Stimulated activated CD8-positive, alpha-beta memory T cell treated with anti-CD3 and anti-CD28 coated beads, Interleukin-12 subunit alpha, Interleukin-12 subunit beta, amount 100 ng/mL, for 24 hours (primary cell): ENCODE measurements around the gene CAMK1D.

Source experiments
- DNase-seq: peaks from one replicate; pipeline ENCODE4 v3.0.0-alpha.2; 2020; ENCODE audit errors: extremely low read depth

CAMK1D gene

DNA sequence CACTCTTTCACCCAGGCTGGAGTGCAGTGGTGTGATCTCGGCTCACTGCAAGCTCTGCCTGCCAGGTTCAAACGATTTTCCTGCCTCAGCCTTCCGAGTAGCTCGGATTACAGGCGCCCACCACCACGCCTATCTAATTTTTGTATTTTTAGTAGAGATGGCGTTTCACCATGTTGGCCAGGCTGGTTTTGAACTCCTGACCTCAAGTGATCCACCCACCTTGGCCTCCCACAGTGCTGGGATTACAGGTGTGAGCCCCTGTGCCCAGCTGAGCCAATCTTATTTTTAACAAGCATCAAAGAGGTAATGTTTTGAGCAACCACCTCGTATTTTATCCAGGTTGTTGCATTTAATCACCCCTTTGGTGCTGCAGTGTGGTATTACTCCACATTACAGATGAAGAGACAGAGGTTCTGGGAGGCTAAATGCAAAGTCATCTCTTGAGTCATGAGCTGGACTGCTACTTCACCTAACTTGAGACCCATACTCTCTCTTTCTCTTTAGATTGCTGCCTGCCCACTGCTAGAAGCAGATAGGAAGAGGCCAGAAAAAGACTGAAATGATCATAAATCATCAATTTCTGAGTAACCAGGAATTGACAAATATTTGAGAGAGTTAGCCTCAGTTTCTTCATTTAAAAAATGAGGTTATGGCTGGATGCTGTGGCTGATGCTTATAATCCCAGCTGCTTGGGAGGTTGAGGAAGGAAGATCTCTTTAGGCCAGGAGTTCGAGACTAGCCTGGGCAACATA lies 116.2 kb downstream of the CAMK1D start:
- no peak for DNase-seq

DNA sequence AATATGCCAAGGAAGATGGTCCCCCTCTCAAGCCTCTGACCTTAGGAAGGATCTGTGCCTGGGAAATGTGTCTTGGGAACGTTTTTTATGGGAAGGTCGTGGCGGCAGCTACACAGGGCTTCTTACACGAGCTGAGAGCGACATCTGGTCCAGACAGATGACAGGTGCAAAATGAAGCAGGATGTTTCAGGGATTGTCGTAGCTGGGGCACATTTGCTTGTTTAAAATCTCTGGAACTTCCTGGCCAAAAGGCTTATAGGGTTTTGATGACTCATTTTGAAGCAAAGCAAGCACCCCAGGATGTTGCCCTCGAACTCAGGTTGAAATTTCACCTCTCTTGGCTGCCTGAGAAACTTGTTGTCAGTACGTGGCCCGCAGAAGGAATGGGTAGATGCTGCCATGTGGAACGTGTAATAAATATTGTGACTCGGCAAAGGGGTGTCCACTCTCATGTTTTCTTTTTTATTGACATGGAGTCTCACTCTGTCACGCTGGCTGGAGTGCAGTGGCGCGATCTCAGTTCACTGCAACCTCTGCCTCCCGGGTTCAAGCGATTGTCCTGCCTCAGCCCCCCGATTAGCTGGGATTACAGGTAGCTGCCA lies 117.5 kb downstream of the CAMK1D start:
- no peak for DNase-seq

DNA sequence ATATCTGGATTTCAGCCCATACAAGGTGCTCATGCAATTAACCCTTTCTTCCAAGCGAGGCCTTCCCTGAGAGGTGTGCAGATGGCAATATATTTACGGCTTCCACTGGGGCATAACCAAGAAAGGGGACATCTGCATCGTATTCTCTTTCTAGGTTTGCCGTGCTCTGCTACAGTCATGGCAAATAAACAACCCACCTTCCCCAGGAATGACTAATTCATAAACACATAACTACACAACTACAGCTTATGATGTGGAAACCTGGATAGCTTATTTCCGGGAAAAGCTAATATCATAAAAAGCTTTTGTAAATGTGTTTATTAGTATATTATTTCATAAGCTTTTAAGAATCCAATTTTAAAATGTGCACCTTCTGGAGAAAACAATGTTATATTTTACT lies 120.0 kb downstream of the CAMK1D start:
- no peak for DNase-seq

DNA sequence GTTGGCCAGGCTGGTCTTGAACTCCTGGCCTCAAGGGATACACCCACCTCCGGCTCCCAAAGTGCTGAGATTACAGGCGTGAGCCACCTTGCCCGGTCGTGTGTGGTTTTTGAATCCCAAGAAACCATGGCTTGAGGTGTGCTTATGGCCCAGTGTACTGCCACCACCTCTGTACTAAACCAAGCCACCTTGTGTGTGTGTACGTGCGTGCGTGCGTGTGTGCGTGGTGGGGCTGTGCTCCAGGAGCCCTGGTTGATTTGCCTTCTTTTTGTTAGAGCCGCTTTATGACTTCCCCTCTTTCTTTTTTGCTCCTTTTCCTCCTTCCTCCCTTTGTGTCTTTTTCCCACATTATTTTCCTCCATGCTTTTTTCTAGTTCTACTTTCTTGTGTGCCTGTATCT lies 121.4 kb downstream of the CAMK1D start:
- no peak for DNase-seq

GRCh38 chr10:12471135-12471534 lies 121.8 kb downstream of the CAMK1D start:
- no peak for DNase-seq

- no peak for DNase-seq
Measured at GRCh38 chr10:12473491-12473890, 124.1 kb downstream of the CAMK1D start.

DNA sequence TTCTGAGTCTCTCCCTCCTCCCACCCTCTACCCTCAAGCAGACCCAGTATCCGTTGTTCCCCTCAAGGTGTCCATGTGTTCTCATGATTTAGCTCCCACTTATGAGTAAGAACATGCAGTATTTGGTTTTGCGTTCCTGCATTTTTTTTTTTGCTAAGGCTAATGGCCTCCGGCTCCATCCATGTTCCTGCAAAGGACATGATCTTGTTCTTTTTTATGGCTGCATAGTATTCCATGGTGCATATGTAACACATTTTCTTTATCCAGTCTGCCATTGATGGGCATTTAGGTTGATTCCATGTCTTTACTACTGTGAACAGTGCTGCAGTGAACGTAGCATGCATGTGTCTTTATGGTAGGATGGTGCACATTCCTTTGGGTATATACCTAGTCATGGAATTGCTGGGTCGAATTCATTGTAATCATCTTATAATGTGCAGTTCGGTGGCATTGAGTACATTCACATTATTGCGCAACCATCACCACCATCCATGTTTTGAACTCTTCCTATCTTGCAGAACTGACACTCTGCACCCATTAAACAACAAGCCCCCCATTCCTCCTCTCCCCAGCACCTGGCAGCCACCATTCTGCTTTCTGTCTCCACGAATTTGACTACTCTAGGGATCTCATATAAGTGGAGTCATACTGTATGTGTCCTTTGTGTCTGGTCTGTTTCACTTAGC lies 125.5 kb downstream of the CAMK1D start:
- no peak for DNase-seq

GRCh38 chr10:12476656-12477055 lies 127.3 kb downstream of the CAMK1D start:
- no peak for DNase-seq

- no peak for DNase-seq
Measured at GRCh38 chr10:12479437-12479844, 130.1 kb downstream of the CAMK1D start.

DNA sequence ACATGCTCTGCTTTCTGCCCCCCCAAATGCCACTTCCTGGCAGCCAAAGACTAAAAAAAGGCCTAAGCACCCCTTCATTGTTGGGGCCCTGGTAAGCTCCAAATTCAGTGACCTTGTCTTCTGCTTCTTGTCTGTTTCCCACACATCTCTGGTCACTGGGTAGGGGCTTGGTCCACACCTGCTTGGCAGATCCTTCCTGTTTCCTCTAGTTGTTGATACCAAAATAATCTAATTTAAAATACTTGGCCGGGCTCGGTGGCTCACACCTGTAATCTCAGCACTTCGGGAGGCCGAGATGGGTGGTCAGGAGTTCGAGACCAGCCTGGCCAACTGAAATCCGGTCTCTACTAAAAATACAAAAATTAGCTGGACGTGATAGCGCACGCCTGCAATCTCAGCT lies 130.6 kb downstream of the CAMK1D start:
- no peak for DNase-seq

- DNase-seq: no peak
Measured at GRCh38 chr10:12480440-12480839, 131.1 kb downstream of the CAMK1D start.

DNA sequence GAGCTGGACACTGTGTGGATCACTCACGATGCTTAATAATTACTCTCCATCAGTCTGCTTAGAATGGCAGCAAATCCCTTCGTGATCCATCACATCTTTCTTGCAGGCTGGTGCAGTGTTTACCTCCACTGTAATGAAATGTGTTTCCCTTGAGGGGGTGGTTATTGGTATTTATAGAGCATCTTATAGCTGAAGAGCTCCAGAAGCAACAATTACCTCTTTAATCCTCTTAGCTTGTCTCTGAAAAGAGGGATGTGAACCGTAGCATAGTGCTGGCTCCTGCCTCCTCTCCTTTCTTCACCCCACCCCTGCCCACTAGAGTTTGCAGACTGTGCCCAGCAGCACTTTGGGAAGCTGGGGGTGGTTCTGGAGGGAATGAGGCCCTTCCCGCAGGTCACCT lies 132.6 kb downstream of the CAMK1D start:
- DNase-seq: no peak

- DNase-seq: no peak
Measured at GRCh38 chr10:12482587-12482986, 133.2 kb downstream of the CAMK1D start.

GRCh38 chr10:12484002-12484918 lies 134.9 kb downstream of the CAMK1D start:
- DNase-seq: no peak

GRCh38 chr10:12484941-12485805 lies 135.8 kb downstream of the CAMK1D start:
- no peak for DNase-seq

DNA sequence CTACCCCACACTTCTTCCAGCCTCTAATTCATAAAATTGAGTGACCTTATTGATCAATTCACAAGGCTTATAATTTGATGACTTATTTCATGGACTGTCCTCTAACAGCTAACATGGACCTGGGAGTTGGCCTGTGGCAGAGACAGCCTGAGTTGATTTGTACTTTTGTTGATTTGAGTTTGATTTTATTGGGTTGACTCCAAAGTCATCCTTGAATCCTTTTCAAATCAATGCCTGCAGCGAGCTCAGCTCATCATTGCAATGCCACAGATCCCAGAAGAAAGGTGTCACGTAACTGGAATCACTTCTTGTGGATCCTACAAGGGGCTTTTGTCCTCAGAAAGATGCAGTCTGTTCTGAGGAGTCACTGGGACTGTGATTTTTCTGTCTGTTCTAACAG lies 138.0 kb downstream of the CAMK1D start:
- DNase-seq: no peak

- no peak for DNase-seq
Measured at GRCh38 chr10:12488626-12489025, 139.3 kb downstream of the CAMK1D start.

GRCh38 chr10:12489357-12489756 lies 140.0 kb downstream of the CAMK1D start:
- no peak for DNase-seq

DNA sequence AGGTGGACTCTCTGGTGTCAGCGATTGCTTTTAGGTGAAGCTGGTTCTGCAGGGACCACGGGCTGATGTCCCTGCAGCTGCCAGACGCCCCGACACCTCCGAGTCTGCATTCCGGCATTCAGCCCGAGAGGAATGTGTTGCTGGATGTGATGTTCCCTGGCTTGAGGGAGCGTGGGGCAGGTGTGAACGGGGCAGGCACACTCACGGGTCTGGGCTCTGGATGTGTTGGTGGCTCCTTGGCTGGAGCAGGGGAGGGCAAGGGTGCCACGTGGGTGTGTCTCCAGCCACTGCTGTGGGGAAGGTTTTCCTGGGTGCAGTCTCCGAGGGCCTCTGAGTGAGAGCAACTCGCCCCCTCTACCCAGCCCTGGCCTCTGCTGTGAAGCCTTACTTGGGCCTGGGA lies 140.5 kb downstream of the CAMK1D start:
- DNase-seq: no peak

- no peak for DNase-seq
Measured at GRCh38 chr10:12490963-12491362, 141.6 kb downstream of the CAMK1D start.

GRCh38 chr10:12491491-12491890 lies 142.1 kb downstream of the CAMK1D start:
- no peak for DNase-seq
